HUDEP-2 (cell line): ENCODE measurements around the gene COPS6.

Experiments
- DNase-seq, 76 experiments: peaks; one replicate each; lab custom pipeline; 2025; ENCODE audit not compliant: unreplicated experiment in 76 of 76; lab: John Stamatoyannopoulos, UW

COPS6 gene

GRCh38 chr7:100079024-100079560, 9.7 kb upstream of the COPS6 start:
- no peak for DNase-seq

GRCh38 chr7:100080907-100081534, 7.7 kb upstream of the COPS6 start:
- peak in 2 of 76 experiments; percentile 3 to 14 for DNase-seq

GRCh38 chr7:100081535-100082102, 7.2 kb upstream of the COPS6 start, which contains the start of gene ZNF3:
Gene ZNF3, minus strand, starts transcription at chr7:100081723. Its CDS starts 4,366 bp downstream, at chr7:100077357.
- peak; percentile 44 to 99 (median 98) for DNase-seq

DNA sequence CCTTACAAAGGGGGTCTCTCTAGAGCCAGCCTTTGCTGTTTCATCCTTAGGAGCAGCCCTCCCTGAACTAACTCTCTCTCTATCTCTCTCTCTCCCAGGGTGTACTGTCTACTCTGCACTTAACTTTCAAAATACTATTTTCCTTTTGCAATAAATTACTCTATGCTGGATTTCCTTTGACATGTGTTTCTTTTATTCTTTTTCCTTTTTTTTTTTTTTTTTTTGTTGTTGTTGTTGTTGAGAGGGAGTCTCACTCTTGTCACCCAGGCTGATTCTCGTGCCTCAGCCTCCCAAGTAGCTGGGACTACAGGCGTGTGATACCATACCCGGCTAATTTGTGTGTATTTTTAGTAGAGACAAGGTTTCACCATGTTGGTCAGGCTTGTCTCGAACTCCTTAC, 5.8 kb upstream of the COPS6 start:
- DNase-seq = no peak

- no peak for DNase-seq
Measured at GRCh38 chr7:100085515-100085914, 3.3 kb upstream of the COPS6 start.

DNA sequence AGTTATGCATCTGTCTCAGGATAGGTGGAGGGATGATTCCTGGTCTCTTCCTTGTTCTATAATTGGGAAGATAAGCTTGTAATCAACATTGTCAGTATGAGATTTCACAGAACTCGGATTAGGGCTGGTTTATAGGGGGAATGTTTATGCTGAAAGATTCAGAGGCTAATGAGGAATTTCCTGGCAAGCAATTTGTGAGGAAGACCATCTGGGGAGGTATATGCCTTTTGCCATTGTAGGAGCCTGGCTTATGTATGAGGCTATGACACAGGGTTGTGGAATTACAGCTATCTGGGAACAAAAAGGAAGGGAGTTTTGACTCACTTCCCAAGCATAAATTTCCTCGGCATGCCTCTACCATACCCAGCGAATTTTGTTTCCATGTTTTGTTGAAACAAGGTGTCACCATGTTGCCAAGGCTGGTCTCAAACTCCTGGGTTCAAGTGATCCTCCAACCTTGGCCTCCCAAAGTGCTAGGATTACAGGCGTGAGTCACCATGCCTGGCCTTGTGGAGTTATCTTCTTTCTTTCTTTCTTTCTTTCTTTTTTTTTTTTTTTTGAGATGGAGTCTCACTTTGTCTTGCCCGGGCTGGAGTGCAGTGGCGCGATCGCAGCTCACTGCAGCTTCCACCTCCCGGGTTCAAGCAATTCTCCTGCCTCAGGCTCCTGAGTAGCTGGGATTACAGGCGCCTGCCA, 1.6 kb upstream of the COPS6 start:
- no peak for DNase-seq

DNA sequence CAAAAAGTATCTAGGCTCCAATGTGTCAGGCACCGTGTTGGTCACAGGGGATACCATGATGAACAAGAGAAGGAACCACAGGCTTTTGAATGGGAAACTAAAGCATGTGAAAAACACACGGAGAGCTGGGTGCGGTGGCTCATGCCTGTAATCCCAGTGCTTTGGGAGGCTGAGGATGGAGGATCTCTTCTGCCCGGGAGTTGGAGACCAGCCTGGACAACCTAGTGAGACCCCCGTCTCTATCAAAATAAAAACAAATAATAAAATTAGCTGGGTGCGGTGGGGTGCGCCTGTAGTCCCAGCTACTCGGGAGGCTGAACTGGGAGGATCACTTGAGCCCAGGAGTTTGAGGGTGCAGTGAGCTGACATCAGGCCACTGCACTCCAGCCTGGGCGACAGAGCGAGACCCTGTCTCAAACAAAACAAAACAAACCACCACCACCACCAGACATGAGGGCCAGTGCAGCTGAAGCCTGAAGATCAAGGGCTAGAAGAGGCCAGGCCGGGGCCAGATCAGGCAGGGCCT, 611 bp upstream of the COPS6 start:
- DNase-seq = no peak

DNA sequence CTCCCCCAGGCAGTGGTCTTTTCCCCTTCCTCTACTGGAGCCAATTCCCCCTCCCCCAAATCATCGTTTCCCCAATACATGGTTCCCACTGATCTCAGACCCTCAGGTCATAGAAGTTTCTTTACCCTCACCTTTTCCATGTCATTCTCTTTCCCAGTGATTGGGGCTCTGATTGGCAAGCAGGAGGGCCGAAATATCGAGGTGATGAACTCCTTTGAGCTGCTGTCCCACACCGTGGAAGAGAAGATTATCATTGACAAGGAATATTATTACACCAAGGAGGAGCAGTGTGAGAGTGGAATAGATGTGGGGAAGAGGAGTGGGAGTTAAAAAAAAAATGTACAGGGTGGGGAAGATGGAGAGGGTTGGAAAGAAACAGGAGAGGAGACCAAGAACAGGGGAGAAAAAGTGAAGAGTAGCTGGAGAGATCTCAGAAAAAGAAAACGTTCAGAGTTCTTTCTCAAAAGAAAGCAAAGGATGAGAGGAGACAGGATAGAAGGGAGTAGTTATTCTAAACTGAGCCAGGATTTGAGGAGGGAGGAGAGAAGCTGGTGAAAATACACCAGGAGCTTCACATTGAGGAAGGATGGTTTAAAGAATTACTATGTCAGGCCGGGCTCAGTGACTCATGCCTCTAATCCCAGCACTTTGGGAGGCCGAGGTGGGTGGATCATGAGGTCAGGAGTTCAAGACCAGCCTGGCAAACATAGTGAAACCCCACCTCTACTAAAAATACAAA, 858 bp downstream of the COPS6 start:
- DNase-seq = no peak

GRCh38 chr7:100090527-100091410, 2.0 kb downstream of the COPS6 start:
- DNase-seq = no peak

- DNase-seq = peak in 14 of 76 experiments; percentile 3 to 38 (median 13)
Measured at GRCh38 chr7:100091411-100092181, 2.8 kb downstream of the COPS6 start.

DNA sequence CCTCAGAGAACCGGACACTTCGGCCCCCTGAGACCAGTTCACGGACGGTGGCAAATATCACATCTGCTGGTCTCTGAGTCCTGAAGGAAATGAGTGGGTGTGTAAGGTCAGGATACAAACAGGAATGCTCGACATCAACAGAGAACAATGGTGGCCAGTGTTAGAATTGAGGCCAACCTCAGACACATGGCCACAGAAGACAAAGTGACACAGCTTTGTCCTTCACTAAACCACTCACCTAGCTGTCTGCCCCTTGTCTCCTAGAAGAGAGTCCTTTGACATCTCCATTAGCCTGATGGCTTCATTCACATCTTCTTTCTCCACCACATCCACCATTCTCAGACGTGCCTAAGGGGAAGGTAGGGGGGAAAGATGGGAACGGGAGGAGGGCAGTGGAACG, 4.3 kb downstream of the COPS6 start:
- DNase-seq = no peak

- no peak for DNase-seq
Measured at GRCh38 chr7:100093498-100093897, 4.7 kb downstream of the COPS6 start.

- DNase-seq = no peak
Measured at GRCh38 chr7:100093925-100094486, 5.2 kb downstream of the COPS6 start.

- DNase-seq = no peak
Measured at GRCh38 chr7:100095289-100095688, 6.5 kb downstream of the COPS6 start.

- DNase-seq = no peak
Measured at GRCh38 chr7:100095704-100096103, 6.9 kb downstream of the COPS6 start.

GRCh38 chr7:100098913-100099312, 10.1 kb downstream of the COPS6 start:
- no peak for DNase-seq

DNA sequence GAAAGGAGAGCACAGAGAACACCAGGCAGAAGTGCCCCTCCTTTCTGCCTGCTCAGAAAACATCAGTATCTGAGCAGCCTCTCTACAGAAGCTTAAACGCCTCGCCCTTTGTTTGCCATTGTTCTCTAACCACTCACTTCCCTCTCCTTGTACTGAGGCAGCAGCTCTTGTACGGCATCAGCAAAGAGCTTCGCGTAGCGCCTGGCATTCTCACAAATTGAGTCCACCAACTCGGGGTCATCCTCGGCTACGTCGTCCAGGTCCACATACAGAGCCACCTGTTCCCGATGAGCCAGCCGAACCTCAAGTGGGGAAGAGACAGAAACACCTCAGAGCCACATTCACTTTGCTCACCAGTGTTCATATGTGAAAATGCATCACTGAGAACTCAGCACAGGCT, 10.7 kb downstream of the COPS6 start:
- no peak for DNase-seq

DNA sequence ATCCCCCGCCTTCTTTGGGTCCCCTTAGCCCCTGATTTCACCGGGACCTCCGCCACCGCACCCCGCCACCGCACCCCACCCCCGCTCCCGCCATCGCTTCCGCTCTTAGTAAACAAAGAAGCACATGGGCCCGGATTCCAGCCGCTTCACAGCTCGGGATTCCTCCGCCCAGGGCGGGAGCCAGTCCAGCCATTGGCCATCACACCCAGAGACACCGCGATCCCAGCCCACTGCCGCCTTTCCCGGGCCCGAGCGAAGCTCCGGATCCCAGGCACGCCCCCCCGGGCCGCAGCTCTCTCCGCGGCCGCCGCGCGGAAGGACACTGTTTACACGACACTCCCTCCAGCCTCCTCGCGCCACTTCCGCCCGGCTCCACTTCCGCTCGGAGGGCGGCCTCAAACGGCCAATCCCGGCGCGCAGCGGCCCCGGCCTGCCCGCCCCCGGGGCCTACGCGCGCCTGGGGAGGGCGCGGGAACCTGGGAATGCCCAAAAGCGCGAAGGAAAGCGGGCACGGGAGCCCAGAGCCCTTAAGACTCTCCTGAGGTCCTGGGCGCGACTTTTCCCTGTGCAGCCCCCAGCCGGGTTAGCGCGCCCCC, 11.7 kb downstream of the COPS6 start:
- peak in 72 of 76 experiments; percentile 31 to 88 (median 76) for DNase-seq
